Activated T-cell treated with anti-CD3 and anti-CD28 coated beads, Interleukin-2, amount 50 U/mL, for 72 hours (primary cell): ENCODE results near the gene DLG2. TPM values are rescaled to one million over a fixed set of nuclear protein-coding genes. Genes with fewer than 3 reads are reported as not detected.
"Not testable (repeated sequence)": the region's sequence is repeated elsewhere in the genome, so short reads cannot be mapped to it uniquely, and the experiment has no call there.

Experiments
- ATAC-seq, 2 donors: fragments of 150-1000 bp; cut with Tn5 transposase; replicated peaks in 1 of 2; 2 replicates each; pipeline ENCODE4 v1.10.0; 2021; ENCODE audit warnings: moderate library complexity in 2 of 2, mild to moderate bottlenecking in 1 of 2
- DNase-seq, 2 donors: peaks; one replicate each; pipeline ENCODE4 v3.0.0; 2021 to 2022; ENCODE audit warnings: mixed read lengths in 1 of 2
- H3K27ac Mint-ChIP-seq: one replicate; pipeline ENCODE4 v1.8.0; 2022; ENCODE audit warnings: mild to moderate bottlenecking, moderate library complexity, mixed read lengths
- H3K27me3 Mint-ChIP-seq: one replicate; pipeline ENCODE4 v1.8.0; 2022; ENCODE audit warnings: low read depth, mixed read lengths
- H3K36me3 Mint-ChIP-seq, 2 donors: one replicate each; pipeline ENCODE4 v1.8.0; 2022; ENCODE audit warnings: mixed read lengths in 2 of 2, mild to moderate bottlenecking in 1 of 2; ENCODE audit not compliant: insufficient read depth in 2 of 2
- H3K4me1 Mint-ChIP-seq: one replicate; pipeline ENCODE4 v1.8.0; 2022; ENCODE audit warnings: low read depth, mixed read lengths
- H3K4me3 Mint-ChIP-seq, 2 donors: one replicate each; pipeline ENCODE4 v1.8.0; 2022; ENCODE audit warnings: mild to moderate bottlenecking in 2 of 2, mixed read lengths in 2 of 2, moderate library complexity in 2 of 2
- H3K9me3 Mint-ChIP-seq, 2 donors: one replicate each; pipeline ENCODE4 v1.8.0; 2022; ENCODE audit warnings: mixed read lengths in 2 of 2
- total RNA-seq, 2 donors: library from RNA; stranded (reverse); gene quantifications; one replicate each; pipeline ENCODE4 v1.2.3, GENCODE V29; 2022

Gene DLG2
- total RNA-seq, 2 donors from 2014 or later = 4.1 to 5.3 TPM

DNA sequence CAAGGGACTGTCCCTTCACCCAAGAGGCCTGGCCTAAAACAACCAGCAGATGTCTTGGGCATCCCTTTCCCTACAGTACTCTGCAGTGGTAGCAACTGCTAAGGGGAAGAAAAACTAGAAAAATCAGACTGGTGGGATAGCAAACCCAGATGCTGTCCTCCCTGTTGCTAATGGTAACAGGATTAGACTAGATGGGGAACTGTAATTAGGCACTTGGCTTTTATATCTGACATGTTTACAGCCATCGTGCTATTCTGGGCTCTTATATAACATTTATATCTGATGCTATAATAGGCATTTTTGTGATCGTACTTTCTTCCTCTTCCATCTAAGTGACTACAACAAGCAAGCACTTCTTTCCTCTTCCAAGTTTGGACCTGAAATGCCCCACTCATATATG lies 316.7 kb downstream of the DLG2 start:
- Mint-ChIP-seq H3K36me3 (no peaks in the 10 kb centered on the region), H3K4me1 (no peaks in the 10 kb centered on the region), H3K9me3 (peaks cover 4 to 5% of the 10 kb centered on the region in 2 donors), H3K4me3 (no peak overlapping the region), H3K27me3 (no peaks in the 10 kb centered on the region), H3K27ac (no peak overlapping the region)
- no peak for DNase-seq
- ATAC-seq = no peak

DNA sequence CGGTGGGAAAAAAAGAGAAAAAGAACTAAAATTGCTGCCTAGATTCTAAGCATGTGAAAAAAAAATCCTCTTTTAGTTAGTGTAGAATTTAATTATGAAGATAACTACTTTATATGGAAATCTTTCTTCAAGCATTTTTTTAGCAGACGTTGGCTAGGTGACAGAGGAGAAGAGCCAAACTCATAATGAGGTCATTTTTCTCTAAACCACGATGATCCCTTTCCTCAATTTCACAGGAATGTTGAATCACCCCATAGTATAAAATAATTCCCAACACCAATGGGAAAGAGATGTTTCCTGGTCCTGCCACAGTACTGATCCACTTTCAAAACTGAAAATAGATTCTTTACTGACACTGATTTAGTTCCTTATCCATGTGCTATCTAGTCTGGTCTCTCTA lies 319.8 kb downstream of the DLG2 start:
- Mint-ChIP-seq H3K27me3 (no peaks in the 10 kb centered on the region), H3K36me3 (no peaks in the 10 kb centered on the region), H3K27ac (no peak overlapping the region), H3K4me1 (no peaks in the 10 kb centered on the region), H3K9me3 (peaks cover 6 to 9% of the 10 kb centered on the region in 2 donors), H3K4me3 (no peak overlapping the region)
- ATAC-seq (no peak), DNase-seq (no peak)

DNA sequence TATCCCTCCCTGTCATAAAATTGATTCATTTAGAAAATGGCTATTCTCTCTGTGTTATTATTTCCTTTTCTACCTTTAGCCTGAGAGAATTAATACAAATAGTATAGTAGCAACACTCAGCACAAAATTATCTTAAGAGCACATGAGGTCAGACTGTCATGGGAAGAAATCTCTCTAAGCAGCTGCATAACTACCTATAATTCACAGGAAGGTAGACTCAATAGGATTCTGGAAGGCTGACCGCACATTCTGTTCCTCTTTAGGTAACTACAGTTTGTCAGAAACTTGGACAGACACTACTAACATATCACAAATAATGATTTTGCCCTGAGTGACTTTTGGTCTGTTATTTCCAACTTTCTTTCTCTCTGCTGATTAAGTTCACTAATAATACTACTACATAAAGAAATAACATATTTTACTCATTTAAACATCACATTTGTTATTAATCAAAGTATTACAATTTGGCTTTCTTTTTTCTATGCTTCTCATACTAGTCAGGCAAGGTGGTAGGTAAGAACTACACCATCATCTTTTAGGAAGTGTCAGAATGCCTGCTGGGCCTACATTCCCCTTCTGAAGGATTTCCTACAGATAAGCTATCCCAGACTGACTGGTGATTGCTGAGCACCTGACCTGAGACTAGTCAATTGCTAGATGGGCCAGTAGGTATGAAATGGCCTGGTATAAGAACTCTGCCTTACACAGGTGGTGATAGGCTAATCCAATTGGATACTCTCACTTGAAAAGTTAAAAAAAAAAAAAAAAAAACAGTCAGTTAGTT lies 325.1 kb downstream of the DLG2 start:
- no peaks in the 10 kb centered on the region for H3K27me3 Mint-ChIP-seq
- DNase-seq (no peak), ATAC-seq (no peak)
- H3K4me1 Mint-ChIP-seq = no peaks in the 10 kb centered on the region
- H3K36me3 Mint-ChIP-seq = no peaks in the 10 kb centered on the region
- H3K9me3 Mint-ChIP-seq = peaks cover 9 to 10% of the 10 kb centered on the region in 2 donors
- no peak overlapping the region for H3K27ac Mint-ChIP-seq
- H3K4me3 Mint-ChIP-seq = no peak overlapping the region

DNA sequence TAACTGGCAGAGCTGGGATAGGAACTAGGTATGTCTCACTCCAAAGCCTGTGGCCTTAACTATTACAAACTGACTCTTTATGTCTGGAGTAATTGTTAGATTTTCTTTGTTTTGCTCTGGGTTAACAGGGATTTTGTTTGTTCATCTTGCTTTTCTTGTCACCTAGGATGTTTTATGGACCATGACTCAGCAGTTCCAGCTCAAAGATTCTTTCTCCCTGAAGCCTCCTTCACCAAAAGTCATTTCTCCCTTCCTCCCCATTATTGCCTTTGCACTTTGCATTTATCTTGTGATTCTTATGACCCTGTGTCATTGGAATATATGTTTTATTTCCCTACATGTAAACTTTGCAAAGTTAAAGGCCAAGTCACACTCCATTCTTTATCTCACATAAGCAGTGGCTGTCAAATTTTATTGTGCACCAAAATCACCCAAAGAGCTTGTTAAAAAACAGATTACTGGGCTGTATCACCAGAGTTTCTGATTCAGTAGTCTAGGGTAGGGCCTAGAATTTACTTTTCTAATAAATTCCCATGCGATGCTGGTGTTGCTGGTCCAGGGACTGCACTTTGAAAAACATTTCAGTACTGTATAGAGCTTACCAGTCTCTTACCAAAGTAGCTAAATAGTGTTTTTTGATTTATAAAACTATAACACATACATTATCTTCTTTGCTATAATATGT lies 327.7 kb downstream of the DLG2 start:
- no peaks in the 10 kb centered on the region for H3K36me3 Mint-ChIP-seq
- peaks cover 5% of the 10 kb centered on the region in 2 donors for H3K9me3 Mint-ChIP-seq
- H3K27me3 Mint-ChIP-seq = no peaks in the 10 kb centered on the region
- H3K4me3 Mint-ChIP-seq = no peak overlapping the region
- H3K27ac Mint-ChIP-seq = no peak overlapping the region
- ATAC-seq (no peak), DNase-seq (no peak)
- H3K4me1 Mint-ChIP-seq = no peaks in the 10 kb centered on the region

DNA sequence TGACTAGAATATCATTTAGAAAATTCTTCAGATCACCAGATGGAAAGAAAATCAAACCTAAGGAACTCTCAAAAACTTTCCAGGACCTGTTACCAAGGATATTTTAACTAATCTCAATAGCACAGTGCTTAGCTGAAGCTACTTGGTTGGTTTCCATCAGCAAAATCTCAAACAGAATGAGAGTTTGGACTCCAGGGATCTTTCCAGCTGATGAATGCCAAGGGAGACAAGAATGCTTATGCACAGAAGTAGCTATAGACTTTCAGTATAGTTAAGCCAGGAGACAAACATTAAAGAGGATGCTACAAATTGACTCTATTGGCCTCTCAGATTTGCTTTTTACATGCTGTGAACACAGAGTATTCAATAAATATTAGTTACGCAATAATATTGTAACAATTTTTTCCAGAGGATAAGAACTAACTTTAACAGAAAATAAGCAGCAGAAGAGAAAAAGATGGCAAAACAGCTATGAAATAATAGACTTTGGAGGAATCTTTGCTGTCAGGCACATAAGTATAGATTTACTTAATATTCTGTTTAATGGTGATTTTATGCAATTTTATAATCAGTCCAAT lies 331.4 kb downstream of the DLG2 start:
- DNase-seq (no peak), ATAC-seq (no peak)
- no peak overlapping the region for H3K27ac Mint-ChIP-seq
- peaks cover 2 to 3% of the 10 kb centered on the region in 2 donors for H3K9me3 Mint-ChIP-seq
- H3K4me3 Mint-ChIP-seq = no peak overlapping the region
- no peaks in the 10 kb centered on the region for H3K36me3 Mint-ChIP-seq
- no peaks in the 10 kb centered on the region for H3K4me1 Mint-ChIP-seq
- no peaks in the 10 kb centered on the region for H3K27me3 Mint-ChIP-seq

DNA sequence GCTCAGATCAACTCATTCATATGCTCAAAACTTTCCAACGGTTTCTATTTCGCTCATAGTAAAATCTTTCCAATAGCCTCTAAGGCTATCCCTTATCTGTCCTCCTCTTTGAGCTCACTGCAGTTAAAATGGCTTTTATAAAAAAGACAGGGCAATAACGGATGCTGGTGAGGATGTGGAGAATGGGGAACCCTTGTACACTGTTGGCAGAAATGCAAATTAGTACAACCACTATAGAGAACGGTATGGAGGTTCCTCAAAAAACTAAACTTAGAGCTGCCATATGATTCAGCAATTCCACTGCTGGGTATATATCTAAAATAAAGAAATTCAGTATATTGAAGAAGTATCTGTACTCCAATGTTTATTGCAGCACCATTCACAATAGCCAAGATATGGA lies 345.6 kb downstream of the DLG2 start:
- peaks cover 0 to 2% of the 10 kb centered on the region in 2 donors for H3K9me3 Mint-ChIP-seq
- no peaks in the 10 kb centered on the region for H3K4me1 Mint-ChIP-seq
- no peak for DNase-seq
- no peaks in the 10 kb centered on the region for H3K27me3 Mint-ChIP-seq
- no peak overlapping the region for H3K4me3 Mint-ChIP-seq
- no peak overlapping the region for H3K27ac Mint-ChIP-seq
- H3K36me3 Mint-ChIP-seq = no peaks in the 10 kb centered on the region
- no peak for ATAC-seq

DNA sequence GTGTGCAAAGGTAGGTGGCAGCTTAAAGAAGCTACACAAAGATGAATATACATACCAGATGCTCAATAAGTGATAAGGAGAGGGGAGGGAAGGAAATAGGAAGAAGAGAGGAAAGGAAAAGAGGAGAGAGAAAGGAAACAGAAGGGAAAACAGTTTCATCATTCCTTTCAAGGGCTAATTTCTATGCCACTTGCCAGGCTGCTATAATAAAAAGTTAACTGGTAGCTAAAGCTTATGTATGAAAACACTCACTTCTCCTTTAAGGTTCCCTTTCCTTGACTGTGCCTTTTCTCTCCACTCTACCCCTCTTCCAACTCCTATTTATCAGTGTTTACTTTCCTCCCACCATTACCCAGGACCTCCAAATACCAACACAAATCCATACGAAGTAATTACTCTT lies 347.9 kb downstream of the DLG2 start:
- peaks cover 0 to 5% of the 10 kb centered on the region in 2 donors for H3K9me3 Mint-ChIP-seq
- no peak overlapping the region for H3K4me3 Mint-ChIP-seq

DNA sequence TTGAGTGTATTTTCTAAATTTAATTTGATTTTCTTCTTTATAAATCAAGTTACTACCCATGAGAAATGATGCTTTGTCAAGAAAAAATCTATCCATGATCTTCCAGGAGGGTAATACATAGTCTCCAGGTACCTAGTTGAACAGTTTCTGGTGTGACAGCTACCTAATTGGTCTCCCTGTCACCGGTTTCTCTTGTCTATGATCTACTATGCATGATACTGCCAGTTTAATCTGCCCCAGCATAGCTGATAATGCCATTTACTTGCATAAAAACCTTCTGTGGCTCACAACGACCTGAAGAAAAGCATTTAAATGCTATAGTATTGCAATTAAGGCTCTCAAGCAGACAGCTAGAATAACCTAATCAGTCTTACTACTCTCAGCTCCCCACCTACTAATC lies 349.5 kb downstream of the DLG2 start:
- Mint-ChIP-seq H3K9me3 (peaks cover under 1 to 5% of the 10 kb centered on the region in 2 donors), H3K4me3 (no peak overlapping the region), H3K36me3 (no peaks in the 10 kb centered on the region), H3K27ac (no peak overlapping the region), H3K27me3 (no peaks in the 10 kb centered on the region), H3K4me1 (no peaks in the 10 kb centered on the region)
- no peak for ATAC-seq
- no peak for DNase-seq

More for the DNA sequence above, 347.9 kb downstream of the DLG2 start:
- Mint-ChIP-seq H3K27ac (no peak overlapping the region), H3K36me3 (no peaks in the 10 kb centered on the region), H3K4me1 (no peaks in the 10 kb centered on the region), H3K27me3 (no peaks in the 10 kb centered on the region)
- no peak for ATAC-seq
- no peak for DNase-seq

DNA sequence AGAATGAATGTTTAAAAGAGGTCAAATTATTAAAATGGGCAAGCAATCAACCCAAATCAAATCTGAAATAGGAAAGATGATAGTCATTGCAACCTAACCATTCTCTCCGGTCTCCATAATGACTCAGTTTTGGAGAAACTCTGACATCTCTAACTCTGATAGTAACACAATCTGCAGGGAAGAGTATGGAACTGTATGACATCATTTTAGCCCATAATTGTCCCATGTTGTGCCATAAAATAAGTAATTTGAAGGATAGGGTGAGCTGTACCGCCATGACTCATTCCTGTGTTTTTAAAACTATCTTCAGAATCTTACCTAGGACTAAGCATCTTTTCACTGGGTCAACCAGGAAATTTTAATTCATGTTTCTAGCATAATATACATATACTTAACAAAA lies 350.8 kb downstream of the DLG2 start:
- Mint-ChIP-seq H3K36me3 (no peaks in the 10 kb centered on the region), H3K27ac (no peak overlapping the region)

DNA sequence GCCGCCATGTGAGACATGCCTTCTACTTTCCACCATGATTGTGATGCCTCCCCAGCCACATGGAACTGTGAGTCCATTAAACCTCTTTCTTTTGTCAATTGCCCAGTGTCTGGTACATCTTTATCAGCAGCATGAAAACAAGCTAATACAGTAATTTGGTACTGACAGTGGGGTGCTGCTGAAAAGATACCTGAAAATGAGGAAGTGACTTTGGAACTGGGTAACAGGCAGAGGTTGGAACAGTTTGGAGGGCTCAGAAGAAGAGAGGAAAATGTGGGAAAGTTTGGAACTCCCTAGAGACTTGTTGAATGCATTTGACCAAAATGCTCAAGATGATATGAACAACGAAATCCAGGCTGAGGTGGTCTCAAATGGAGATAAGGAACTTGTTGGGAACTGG lies 356.8 kb downstream of the DLG2 start:
- not testable (repeated sequence) for H3K36me3 Mint-ChIP-seq, ATAC-seq, H3K4me3 Mint-ChIP-seq, H3K9me3 Mint-ChIP-seq, DNase-seq, H3K27me3 Mint-ChIP-seq, H3K4me1 Mint-ChIP-seq, H3K27ac Mint-ChIP-seq

More for the DNA sequence above, 350.8 kb downstream of the DLG2 start:
- Mint-ChIP-seq H3K4me1 (no peaks in the 10 kb centered on the region), H3K4me3 (no peak overlapping the region), H3K27me3 (no peaks in the 10 kb centered on the region), H3K9me3 (peaks cover 2 to 5% of the 10 kb centered on the region in 2 donors)
- DNase-seq = no peak
- ATAC-seq = no peak

DNA sequence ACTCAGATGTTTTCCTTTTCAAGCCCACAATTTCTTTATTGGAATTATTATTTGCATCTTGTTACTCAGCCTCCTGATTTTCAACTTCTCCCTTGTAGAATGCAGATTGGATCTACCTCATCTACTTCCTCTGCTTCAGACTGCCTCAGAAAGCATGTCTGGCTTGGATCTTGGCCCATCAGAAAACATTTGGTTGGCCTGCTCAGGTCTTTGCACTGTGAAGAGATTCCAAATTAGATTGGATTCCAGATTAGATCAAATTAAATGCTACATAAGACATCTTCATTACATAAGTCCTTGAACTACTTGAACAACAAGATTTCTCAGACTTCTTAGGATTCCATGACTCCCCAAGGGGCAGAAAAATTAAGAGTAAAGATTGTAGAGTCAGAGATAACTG lies 358.0 kb downstream of the DLG2 start:
- H3K27me3 Mint-ChIP-seq = no peaks in the 10 kb centered on the region
- H3K4me1 Mint-ChIP-seq = no peaks in the 10 kb centered on the region

DNA sequence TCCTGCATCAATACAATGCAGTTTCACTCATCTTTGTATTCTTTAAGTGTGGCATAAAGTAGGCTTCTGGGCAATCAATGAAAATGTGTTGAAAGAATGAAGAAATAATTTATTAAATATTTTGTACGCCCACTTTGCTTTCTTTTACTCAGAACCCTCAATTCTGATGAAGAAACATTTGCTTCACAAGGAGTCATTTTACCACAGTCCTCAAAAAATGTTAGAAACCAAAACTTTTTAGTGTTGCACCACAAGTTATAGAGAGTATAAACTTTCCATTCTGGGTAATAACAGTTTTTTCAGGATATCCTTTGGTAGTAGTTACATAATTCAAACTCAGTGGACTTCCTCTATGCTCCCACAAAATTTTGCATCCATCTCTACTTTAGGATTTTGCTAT lies 360.5 kb downstream of the DLG2 start:
- no peak for ATAC-seq
- no peaks in the 10 kb centered on the region for H3K27me3 Mint-ChIP-seq
- H3K4me3 Mint-ChIP-seq = no peak overlapping the region
- peaks cover 0 to 1% of the 10 kb centered on the region in 2 donors for H3K36me3 Mint-ChIP-seq
- no peaks in the 10 kb centered on the region for H3K4me1 Mint-ChIP-seq
- no peak for DNase-seq
- peaks cover 2 to 8% of the 10 kb centered on the region in 2 donors for H3K9me3 Mint-ChIP-seq
- H3K27ac Mint-ChIP-seq = no peak overlapping the region

More for the DNA sequence above, 358.0 kb downstream of the DLG2 start:
- Mint-ChIP-seq H3K27ac (no peak overlapping the region), H3K4me3 (no peak overlapping the region), H3K9me3 (peaks cover 2 to 12% of the 10 kb centered on the region in 2 donors), H3K36me3 (peaks cover 0 to 1% of the 10 kb centered on the region in 2 donors)
- DNase-seq (no peak), ATAC-seq (no peak)

DNA sequence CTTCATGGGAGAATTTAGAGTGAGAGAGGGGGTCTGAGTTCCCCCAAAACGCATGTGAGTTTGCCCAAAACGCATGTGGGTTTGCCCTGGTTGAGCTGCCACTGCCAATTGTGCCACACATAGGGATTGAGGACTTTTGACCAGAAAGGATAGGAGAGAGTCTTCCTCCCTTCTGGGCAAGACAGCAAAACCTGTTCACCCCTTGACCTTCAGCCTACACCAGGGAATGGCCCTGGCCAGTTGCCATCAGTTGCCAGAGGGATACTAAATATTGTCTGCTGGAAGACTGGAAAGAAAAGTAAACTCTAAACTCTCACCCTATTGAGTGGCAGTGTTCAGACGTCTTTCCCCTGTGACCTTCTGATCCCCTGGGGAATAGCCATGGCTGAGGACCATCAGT lies 363.8 kb downstream of the DLG2 start:
- no peak overlapping the region for H3K27ac Mint-ChIP-seq
- no peaks in the 10 kb centered on the region for H3K27me3 Mint-ChIP-seq
- no peak for ATAC-seq
- DNase-seq = no peak
- no peak overlapping the region for H3K4me3 Mint-ChIP-seq
- H3K4me1 Mint-ChIP-seq = no peaks in the 10 kb centered on the region
- H3K36me3 Mint-ChIP-seq = no peaks in the 10 kb centered on the region
- peaks cover 8% of the 10 kb centered on the region in 2 donors for H3K9me3 Mint-ChIP-seq
